Activated CD4-positive, CD25-positive, alpha-beta regulatory T cell treated with anti-CD3 and anti-CD28 coated beads, Interleukin-2, amount 50 U/mL, for 72 hours (primary cell): ENCODE measurements around the gene GTF3C2.

Experiments used
- DNase-seq: peaks from one replicate; pipeline ENCODE4 v3.0.0; 2021

GTF3C2 gene

DNA sequence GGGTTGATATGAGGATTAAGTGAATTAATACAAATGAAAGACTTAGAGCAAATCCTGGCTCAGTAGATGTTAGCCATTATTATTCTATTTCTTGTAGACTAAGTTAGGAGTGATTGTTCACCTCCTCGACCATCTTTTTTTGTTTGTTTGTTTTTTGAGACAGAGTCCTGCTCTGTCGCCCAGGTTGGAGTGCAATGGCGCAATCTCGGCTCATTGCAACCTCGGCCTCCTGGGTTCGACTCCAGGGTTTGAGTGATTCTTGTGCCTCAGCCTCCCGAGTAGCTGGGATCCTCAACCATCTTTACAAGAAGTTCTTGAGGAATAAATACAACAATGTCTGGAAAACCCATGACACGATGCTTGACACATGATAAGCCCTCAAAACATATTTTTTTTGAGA, 61.6 kb downstream of the GTF3C2 start:
- no peak for DNase-seq

DNA sequence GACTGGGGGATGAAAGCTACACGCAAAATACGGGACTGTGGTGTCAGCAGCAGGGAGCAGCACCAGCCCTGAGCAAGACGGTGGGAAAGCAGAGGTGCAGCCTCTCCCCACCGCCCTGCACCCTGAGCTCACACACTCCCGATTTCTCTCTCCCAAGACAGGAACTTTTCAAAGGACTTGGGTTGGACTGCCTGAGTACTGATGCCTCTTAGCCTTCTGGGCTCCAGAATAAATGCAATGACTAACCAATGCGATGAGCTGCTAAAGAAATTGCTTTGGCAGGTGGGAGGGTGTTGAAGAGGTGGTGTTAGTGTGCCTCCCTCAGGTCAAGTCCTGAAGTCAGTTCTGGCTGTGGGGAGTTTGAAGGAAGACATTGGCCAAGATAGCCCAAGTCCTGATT, 64.7 kb downstream of the GTF3C2 start:
- no peak for DNase-seq

DNA sequence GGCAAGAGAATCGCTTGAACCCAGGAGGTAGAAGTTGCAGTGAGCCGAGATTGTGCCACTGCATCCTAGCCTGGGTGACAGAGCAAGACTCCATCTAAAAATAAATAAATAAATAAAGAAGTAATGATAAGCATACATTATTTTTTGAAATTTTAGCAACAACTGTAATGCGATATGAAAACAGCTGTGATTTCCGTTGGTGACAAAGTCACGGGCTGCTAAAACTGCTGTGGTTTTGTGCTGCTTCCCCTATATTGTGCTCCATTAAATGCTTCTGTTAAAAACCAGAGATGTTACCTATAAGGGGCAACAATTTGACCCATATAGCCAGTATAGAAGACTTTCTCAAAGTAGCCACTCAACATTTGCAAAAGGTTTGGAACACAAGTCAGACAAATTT, 66.0 kb downstream of the GTF3C2 start:
- no peak for DNase-seq

DNA sequence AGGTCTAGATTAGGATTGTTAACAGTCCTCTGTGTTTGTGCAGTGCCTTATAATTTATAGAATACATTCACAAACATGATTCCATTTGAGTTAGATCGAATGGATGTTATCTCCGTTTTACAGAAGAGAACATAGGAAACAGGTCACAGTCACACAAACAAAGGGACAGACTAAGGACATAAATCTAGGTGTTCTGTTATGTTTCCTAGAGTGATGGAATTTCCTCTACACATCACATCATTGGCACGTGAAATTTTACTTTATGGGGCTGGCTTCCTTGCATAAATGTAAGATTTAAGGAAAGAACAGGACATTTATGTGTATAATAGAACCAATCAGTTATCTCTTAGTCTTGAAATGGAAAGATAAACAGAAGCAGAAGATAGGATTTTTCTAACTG, 68.0 kb downstream of the GTF3C2 start:
- DNase-seq: no peak

DNA sequence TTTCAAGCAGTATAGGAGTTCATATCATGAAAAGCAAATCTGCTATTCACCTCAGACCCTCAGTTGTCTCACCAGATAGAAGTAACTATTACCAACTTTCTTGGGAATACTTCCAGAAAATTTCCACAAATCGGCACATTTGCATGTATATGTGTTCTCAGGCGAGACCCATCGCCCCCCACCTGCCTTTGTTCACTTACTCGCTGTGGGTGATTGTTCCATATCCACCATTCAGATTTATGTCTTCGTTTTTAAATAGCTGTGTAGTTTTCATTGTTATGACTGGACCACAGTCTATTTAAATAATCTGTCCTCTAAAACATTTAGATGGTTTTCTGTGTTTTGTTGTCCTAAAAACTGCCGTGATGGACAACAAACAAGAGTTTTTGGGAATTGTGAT, 71.1 kb downstream of the GTF3C2 start:
- no peak for DNase-seq

DNA sequence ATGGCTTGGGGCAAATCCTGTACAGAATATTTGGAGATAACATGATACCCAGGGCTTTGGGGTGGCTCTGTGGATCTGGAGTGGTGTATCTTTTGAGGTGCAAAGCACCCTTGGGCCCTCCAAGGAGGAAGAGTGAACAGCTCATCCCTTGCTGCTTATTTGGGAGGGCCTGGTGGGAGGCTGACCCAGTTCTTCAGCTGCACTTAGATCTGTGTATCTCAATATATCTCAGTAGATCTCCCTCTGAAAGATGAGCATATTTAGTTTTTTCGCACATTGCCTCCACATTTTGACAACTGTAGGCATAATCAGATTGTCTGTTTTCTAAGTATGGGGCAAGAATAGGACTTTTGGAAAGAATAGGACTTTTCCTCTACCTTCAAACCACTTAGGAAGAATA, 71.6 kb downstream of the GTF3C2 start:
- no peak for DNase-seq

DNA sequence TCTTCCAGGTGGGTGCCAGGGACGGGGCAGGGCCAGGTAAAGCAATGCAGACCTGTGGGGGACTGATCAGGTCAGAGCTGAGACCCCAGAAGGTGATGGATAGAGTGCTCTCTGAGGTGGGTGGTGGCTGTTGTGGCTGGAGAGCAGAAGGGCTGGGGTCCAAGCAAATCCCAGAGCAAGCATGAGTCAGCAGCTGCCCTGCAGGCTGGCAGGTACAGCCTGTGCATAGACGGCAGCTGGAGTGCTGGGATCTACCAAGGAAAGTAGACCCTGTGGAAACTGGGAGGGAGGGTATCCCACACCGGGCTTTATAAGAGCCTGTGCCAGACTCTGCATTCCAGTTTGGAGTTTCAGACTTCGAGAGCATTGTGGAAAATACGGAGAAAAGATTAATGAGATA, 73.7 kb downstream of the GTF3C2 start:
- no peak for DNase-seq

DNA sequence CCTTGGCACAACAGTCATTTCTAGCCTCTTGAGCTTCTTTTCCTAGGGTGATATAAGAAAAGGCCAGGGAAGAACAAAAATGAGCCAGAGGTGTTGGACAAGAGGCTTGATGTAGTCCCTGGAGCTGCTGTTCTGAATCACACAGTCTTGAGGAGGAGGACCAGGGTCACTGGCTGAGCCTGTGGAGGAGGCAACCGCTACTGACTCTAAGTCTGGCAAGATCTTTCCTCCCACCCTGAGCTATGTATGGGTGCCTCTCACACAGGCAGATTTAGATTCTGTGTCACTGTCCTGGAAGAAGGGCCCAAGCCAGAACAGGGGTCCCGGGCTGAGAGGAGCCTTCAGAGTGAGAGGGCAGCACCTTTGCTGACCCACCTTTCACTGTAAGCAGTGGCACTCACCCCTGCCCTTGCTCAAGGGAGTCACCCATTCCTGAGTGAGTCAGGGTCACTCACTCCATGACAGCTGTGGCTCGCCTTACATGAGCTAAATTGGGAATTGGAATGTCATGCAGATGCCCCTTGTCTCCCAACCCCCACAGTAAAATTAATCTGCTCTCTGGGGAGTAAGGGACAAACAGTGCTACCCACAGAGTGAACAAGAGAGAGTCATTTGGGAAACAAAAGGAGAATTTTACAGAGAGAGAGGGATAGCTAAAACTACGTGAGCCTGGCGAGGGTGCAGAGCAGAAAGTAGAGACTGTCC, 74.6 kb downstream of the GTF3C2 start, which contains the start of gene TRIM54:
TRIM54 (plus strand) TSS at position 575 of the 705 bp plus-strand sequence. CDS start 303 bp downstream, outside the sequence.
- no peak for DNase-seq

DNA sequence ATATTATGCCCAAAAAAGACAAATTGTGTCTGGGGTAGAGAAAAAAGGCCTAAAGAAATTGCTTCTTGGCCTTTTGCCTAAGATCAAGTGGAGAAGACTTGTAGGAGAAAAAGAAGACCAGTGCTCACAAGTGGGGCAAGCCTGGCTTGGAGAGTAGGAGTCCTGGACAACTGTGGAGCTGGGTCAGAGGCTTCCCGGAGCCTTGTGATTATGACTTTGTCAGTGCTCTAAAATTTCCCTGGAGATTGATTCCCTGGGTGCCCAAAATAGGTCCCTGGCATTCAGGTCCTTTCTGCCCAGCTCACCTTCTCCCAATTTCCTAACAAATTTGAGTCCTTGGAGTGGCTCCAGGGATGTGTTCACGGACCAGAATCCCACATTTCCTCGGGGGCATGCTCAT, 75.1 kb downstream of the GTF3C2 start:
- DNase-seq: no peak

DNA sequence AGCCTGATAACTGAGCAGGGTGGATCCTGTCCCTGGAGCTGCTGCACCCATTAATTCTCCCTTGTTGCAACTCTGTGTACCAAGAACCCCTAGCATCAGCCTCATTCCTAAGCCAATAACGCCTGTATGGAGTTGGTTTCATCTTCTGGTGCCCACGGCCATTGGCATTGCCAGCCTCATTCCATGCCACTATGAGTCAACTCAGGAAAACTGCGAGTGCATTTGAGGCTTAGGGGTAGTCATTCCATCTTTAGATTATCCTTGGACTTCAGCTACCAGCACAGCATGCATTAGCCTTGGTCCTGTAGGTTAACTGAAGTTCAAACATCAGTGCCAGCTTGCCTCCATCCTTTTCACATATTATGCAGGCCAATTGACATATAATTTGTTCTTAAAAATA, 75.7 kb downstream of the GTF3C2 start:
- DNase-seq: no peak

DNA sequence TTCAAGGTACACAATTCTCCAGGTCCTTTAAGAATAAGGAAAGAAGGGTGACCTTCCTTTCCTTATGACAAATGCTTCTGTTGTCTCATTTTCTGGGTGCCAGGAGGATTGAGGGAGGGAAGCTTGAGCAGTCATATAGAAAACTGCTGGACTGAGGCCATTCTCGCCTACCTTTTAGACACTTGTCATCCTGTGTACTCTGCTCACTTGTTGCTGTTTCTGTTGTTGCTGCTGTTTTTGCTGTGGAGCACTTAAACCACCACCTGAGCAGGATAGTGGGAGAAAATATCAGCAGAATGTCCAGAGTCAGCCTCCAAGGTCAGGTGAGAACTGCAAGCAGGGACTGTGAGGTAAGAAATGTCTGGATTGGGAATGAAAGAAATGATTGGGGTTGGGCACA, 78.6 kb downstream of the GTF3C2 start:
- DNase-seq: no peak
